ENCODE results near the gene PPM1D.
"Not testable (repeated sequence)": the region's sequence is repeated elsewhere in the genome, so short reads cannot be mapped to it uniquely, and the experiment has no call there.

Gene PPM1D

GRCh38 chr17:60594170-60594569 lies 5.8 kb upstream of the PPM1D start:
- not testable (repeated sequence) for DNase-seq

GRCh38 chr17:60594734-60595133 lies 5.3 kb upstream of the PPM1D start:
- DNase-seq = no peak

DNA sequence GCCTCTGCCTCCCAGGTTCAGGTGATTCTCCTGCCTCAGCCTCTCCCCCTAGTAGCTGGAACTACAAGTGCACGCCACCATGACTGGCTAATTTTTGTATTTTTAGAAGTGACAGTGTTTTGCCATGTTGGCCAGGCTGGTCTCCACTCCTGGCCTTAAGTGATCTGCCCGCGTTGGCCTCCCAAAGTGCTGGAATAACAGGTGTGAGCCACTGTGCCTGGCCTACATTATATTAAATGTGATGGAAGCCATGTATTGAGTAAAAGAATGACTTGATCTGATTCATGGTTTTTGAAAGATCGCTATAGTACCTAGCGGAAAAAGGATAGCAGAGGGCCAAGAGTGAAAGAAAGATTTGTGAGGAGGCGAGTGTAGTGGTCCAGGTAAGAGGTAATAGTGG lies 2.7 kb upstream of the PPM1D start:
- DNase-seq = no peak

- no peak for DNase-seq
Measured at GRCh38 chr17:60598001-60598736, 1.8 kb upstream of the PPM1D start.

DNA sequence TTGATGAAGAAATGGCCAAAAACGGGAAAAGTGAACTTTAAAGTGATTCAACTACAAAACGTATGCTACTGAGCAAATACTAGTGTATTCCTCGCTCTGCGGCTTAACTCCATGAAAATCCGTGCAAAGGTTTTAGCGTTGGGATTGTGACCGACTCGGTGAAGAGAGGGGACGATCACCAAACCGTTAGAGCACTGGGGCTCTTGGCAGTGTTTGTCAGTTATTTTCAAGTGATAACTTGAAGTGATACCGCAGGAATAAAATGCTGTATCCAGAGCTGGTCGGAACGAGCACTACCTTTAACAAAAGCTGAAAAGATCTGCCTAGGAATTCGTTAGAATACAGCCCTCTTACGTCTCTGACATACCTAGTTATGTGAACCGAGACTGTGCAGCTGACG lies 773 bp upstream of the PPM1D start:
- DNase-seq = no peak

DNA sequence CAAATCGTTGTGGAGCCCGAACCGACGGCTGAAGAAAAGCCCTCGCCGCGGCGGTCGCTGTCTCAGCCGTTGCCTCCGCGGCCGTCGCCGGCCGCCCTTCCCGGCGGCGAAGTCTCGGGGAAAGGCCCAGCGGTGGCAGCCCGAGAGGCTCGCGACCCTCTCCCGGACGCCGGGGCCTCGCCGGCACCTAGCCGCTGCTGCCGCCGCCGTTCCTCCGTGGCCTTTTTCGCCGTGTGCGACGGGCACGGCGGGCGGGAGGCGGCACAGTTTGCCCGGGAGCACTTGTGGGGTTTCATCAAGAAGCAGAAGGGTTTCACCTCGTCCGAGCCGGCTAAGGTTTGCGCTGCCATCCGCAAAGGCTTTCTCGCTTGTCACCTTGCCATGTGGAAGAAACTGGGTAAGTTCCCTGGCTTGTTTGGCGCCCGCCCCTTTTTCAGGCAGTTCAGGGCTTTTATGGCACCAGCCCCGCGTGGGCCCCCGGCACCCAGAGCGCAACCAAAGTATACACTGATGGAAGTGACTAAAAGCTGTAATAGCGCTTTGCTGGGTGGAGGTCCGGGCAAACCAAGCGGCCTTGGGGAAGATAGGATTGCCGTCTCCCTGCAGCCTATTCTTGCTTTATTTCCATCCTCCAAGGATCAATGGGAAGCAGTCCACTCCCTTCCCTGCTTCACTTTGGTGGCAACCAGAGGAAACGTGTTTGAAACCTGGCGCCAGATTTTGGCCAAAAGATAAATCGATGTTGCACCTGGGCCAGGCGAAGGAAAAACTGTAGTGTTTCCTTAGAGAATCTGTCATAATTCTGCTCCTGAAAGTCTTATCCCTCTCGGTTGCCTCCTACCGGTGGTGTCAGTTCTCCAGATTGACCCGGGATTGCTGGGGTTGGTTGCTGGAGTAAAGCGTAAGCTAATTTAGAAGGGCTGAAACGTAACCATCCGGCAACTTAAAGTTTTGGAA lies 775 bp downstream of the PPM1D start:
- peak; percentile 64 for DNase-seq

DNA sequence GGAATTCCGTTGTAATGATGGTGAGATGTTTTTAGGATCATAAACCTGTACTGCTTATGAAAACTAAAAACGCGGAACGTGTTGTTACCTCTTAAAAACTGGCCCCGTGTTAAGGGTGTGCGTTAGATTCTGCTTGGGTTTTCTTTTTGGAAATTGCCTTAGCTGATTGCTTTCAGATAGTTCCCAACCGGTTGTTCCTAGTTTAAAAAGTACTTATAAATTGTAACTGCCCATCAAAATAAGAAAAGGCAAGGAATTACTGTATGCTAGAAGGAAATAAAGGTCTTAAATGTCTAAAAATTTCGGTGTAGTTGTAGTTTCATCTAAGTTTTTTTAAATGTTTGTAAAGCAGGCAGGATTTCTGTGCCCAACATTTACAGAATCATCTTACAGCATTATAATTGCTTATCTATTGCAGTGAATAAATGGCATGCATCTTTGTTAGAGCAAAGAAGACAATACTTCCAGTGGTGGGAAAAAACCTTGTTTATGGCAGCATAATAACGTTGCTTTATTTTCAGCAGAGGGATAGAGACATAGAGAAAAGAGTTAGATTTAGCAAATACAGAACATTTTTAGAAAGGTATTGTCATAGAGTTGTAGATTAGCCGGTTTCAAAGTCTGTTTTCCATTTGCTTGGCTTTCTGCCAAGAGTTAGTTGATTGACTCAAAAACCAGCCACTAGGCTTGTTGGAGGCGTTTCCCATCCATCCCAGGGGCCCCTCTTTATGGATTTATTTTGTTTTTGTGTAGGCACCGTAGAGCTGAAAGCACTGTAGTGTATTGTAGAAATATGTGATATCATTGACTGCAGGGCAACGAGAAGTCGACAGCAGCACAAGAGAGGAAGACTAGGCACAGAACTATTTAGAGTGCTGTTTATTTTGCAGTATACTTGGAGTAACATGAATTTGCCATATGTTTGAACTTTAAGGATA lies 1.7 kb downstream of the PPM1D start:
- DNase-seq = peak; percentile 45

GRCh38 chr17:60602385-60602742 lies 2.4 kb downstream of the PPM1D start:
- DNase-seq = no peak

- DNase-seq = no peak
Measured at GRCh38 chr17:60602871-60603270, 2.9 kb downstream of the PPM1D start.

DNA sequence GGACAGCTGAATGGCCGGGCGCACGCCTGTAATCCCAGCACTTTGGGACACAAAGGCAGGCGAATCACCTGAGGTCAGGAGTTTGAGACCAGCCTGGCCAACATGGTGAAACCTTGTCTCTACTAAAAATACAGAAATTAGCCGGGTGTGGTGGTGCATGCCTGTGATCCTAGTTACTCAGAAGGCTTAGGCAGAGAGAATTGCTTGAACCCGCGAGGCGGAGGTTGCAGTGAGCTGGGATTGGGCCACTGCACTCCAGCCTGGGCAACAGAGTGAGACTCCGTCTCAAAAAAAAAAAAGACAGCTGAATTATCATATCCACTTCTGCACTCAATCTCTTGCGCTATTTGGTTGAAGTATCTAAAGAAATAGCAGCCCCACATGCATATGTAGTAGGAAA lies 3.5 kb downstream of the PPM1D start:
- DNase-seq = not testable (repeated sequence)

GRCh38 chr17:60604686-60605334 lies 4.8 kb downstream of the PPM1D start:
- DNase-seq = no peak

DNA sequence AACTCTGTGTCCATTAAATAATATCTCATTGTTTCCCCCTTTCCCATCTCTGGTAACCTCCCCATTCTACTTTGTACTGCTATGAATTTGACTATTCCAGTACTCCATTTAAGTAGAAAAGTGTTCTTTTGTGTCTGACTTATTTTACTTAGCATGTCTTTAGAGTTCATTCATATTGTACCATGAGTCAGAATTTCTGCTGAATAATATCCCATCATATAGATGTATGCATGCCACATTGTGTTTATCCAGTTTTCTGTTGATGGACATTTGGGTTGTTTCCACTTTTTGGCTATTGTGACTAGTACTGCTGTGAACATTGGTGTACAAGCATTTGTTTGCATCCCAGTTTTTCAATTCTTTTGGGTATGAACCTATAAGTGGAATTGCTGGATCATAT lies 6.0 kb downstream of the PPM1D start:
- no peak for DNase-seq

DNA sequence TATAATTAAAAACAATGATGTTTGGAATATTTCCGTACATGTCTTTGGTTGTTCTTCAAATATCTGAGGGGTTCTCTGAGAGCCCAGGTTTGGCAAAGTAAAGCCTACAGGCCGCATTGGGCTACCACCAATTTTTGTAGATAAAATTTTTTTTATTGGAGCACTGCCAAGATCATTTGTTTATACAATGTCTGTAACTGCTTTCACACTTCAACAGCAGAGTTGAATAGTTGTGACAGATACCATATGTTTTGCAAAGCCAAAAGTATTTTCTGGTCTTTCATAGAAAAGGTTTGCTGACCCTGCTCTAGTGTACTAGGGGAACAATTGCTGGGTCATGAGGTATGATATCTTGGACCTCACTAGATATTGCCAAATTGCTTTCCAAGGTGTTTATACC lies 10.5 kb downstream of the PPM1D start:
- DNase-seq = no peak

GRCh38 chr17:60611321-60611720 lies 11.3 kb downstream of the PPM1D start:
- DNase-seq = not testable (repeated sequence)

- DNase-seq = no peak
Measured at GRCh38 chr17:60613325-60613724, 13.3 kb downstream of the PPM1D start.

GRCh38 chr17:60613796-60614195 lies 13.8 kb downstream of the PPM1D start:
- DNase-seq = not testable (repeated sequence)

- not testable (repeated sequence) for DNase-seq
Measured at GRCh38 chr17:60614247-60614646, 14.3 kb downstream of the PPM1D start.

- DNase-seq = no peak
Measured at GRCh38 chr17:60615108-60615507, 15.1 kb downstream of the PPM1D start.

DNA sequence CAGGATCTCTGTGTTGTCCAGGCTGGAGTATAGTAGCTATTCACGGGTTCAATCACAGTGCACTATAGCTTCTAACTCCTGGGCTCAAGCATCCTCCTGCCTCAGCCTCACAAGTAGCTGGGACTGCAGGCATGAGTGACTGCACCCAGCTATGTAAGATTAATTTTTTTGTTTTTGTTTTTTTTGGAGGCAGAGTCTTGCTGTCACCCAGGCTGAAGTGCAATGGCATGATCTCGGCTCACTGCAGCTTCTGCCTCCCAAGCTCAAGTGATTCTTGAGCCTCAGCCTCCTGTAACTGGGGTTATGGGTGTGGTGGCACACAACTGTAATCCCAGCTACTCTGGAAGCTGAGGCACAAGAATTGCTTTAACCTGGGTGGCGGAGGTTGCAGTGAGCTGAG lies 15.8 kb downstream of the PPM1D start:
- DNase-seq = no peak

DNA sequence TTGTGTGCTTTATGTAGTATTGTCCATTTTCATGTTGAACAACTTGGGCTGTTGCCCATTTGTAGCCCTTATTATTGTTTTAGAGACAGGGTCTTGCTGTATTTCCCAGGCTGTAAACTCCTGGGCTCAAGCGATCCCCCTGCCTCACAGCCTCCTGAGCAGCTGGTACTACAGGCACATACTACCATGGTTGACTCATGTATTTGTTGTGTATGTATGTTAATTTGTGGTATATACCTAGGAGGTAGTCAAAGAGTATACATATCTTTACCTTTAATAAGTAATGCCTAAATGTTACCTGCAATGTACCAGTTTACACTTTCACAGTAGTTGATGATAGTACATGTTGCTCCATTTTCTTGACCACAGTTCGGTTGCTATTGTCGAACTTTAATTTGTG lies 18.1 kb downstream of the PPM1D start:
- no peak for DNase-seq

DNA sequence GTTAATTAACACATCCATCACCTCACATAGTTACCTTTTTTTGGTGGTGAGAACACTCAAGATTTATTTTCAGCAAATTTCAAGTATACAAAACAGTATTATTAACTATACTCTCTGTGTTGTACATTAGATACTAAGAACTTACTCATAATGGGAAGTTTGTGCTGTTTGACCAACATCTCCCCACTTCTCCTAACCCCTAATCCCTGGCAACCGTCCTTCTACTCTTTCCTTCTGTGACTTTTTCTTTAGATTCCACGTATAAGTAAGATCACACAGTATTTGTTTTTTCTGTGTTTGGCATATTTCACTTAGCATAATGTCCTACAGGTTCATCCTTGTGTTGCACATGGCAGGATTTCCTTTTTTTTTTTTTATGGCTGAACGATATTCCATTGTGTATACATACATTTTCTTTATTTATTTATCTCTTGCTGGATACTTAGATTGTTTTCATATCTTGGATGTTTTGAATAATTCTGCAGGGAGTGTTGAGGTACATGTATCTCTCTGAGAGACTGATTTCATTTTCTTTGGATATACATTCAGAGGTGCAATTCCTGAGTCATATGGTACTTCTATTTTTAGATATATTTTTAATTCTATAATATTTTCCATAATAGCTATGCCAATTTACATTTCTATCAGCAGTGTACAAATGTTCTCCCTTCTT lies 19.0 kb downstream of the PPM1D start:
- no peak for DNase-seq

- no peak for DNase-seq
Measured at GRCh38 chr17:60622961-60623360, 23.0 kb downstream of the PPM1D start.
